Measurements from ENCODE around the gene HOXA7.
A peak's percentile ranks its signal among the peaks of the same experiment; 100 is the strongest.

HOXA7 gene

DNA sequence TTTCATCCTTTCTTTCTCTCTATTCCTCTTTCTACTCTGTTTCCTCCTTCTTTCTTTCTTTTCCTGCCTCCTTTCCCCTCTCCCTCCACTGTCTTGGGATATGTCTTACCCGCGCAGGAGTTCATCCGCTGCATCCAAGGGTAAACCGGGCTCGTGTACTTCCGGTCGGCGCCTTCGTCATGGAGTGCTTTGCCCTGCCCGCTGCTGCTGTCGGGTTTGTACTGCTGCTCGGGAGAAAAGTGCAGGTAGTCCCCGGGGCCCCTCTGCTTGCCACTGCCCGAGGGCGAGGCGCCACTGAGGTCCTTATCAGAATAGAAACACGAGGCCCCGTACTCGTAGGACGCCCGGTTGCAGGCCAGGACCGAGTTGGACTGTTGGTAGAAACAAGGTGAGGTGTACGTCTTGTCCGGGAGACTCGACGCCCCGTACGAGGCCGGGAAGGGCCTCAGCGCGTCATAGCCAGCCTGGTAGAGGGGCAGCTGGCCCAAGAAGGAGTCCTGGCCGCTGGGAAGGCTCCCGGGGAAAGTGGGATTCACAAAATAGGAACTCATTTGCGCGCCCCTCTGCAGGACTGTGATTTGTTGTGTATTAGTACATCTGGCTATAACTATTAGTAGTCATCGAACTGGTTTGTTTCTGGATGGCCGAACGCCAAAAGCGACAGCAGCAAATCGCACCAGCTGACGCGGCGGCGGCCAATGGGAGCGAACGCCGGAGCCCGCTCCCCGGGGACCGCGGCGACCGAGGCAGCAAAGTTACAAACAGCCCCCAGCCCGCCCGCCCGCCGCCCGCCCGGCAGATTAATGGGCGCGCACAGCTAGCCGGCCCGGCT, 9.1 kb downstream of the HOXA7 start, which contains the start of gene HOXA6:
Gene HOXA6 (minus strand): TSS at position 576 of the 832 bp plus-strand sequence. CDS start 25 bp downstream, at position 551.
- no peak for DNase-seq (ENCODE audit: low spot score)

DNA sequence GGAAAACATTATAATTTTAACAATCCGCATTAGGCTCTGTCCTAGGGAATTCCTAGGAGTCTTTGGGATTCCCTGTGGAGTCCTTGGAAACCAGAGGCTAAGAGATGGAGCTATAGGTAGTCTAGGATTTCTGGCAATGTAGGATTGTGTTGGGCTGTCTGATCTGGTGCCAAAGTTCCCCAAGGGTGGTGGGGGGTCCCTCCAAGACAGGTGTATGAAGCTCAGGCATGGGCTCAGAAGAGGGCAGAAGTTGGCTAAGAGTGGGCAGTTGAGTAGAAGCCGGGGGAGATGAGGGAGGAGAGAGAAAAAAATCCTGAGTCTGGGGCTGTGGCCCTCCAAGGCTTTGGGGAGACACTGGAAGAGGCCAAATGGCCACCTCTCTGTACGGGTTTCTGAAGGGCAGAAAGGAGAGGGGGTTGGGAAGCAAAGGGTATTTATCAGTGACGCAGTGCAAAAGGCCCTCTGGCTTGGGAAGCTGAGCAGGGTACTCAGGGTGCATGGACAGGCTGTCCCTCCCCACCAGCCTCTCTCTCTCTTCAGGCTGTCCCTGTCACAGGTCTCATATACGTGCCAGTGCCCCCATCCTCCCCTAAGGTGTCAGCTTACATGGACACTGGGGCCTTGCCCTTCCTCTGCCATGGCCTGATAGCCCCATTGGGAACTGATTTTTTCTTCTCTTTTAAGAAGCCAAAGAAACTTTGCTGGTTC, 9.8 kb downstream of the HOXA7 start:
- DNase-seq (ENCODE audit: low spot score): no peak

DNA sequence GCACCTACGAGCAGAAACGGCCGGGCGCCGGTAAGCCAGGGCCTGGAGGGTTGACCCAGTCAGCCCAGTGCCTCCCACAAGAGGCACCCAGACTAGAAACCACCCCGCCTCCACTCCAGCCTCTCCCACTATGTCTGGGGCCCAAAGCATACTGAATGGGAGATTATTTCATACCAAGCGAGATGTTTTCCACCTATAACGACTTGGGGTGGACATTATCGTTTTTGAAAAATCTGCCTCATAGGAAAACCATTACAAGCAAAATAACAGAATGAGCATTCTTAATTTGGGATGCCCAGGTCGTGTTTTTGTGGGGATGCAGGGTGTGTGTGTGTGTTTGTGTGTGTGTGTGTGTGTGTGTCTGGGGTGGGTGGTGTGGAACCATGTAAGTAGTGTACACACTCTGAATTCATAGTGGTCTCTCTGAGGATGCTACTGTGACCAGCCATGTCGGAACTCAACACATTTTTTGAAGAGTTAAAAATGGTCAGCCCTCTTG, 10.5 kb downstream of the HOXA7 start:
- DNase-seq (ENCODE audit: low spot score): no peak

DNA sequence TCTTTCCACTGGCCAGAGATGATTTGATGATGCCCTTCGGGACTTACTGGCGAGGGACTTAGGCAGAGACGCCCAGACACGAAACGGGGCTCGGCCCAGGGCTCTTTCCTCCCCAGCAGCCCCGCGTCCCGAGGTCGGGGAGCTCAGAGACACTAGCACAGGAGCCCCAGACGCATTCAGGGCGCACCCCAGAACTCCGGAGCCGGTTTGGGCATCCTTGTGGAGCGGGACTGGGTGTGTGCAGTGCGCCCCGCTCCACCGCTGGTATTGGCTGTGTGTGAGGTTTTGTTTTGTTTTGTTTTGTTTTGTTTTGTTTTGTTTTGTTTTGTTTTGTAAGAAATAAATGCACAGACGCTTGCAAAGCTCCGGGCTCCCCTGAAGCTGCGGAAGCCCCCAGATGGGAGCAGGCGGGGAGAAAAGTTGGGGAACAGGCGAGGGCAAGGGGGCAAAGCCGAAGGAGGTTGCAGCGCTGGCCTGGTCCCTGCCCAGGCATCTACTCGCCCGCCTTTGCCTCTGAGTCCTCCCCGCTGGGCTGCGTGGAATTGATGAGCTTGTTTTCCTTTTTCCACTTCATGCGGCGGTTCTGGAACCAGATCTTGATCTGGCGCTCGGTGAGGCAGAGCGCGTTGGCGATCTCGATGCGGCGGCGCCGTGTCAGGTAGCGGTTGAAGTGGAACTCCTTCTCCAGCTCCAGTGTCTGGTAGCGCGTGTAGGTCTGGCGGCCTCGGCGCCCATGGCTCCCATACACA, 11.1 kb downstream of the HOXA7 start:
- DNase-seq (ENCODE audit: low spot score): no peak

DNA sequence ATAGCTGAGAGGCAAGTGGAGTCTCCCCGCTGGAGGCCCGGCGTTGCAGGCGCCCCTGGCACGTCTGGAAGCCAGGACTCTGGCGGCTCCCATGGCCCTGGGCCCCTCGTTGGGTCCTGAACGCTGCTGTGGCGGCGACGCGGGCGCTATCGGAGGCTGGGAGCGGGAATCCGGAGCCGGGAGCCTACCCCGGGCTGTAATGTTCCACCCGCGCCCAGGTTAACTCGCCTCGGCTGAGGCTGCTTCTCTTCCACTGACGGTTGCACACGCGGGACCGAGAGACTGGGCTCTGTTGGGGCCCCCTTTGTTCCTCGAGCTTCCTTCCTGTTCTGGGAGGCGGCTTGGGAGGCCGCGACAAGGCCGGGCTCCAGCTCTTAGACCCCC, 11.7 kb downstream of the HOXA7 start:
- DNase-seq (ENCODE audit: low spot score): no peak

DNA sequence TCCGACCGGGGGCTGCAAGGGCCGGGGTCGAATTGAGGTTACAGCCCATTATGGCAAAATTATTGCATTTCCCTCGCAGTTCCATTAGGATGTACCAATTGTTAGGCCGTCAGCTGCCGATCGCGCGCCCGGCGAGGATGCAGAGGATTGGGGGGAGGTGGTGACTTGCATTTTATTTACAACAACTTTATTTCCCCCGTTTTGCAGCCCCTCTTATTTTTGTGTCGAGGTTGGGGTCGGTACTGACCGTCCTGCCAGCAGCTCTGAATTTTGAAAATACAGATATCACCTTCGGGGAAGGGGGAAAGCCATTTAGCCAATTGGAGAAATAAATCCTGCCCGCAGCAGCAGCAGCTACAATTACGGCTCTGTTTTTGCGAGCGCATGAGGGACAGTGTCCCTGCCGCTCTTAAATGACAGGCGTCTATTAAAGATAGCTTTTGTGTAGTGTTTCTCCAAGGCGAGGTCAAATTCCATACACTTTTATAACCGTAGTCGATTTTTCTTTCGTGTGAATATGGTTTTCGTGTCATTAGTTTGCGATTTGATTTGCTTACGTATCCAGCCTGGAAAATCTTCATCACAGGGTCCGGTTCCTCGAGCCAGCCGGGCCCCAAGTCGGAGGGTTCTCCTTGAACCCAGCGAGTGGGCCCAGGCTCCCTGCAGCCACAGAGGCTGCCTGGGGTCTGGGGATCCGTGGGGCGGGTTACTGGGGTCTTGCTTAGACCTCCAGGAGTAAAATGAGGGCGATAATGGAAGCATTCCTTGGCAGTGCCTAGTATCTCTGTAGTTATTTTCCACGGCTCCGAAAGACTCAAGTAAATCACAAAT, 12.3 kb downstream of the HOXA7 start:
- DNase-seq (ENCODE audit: low spot score): no peak

DNA sequence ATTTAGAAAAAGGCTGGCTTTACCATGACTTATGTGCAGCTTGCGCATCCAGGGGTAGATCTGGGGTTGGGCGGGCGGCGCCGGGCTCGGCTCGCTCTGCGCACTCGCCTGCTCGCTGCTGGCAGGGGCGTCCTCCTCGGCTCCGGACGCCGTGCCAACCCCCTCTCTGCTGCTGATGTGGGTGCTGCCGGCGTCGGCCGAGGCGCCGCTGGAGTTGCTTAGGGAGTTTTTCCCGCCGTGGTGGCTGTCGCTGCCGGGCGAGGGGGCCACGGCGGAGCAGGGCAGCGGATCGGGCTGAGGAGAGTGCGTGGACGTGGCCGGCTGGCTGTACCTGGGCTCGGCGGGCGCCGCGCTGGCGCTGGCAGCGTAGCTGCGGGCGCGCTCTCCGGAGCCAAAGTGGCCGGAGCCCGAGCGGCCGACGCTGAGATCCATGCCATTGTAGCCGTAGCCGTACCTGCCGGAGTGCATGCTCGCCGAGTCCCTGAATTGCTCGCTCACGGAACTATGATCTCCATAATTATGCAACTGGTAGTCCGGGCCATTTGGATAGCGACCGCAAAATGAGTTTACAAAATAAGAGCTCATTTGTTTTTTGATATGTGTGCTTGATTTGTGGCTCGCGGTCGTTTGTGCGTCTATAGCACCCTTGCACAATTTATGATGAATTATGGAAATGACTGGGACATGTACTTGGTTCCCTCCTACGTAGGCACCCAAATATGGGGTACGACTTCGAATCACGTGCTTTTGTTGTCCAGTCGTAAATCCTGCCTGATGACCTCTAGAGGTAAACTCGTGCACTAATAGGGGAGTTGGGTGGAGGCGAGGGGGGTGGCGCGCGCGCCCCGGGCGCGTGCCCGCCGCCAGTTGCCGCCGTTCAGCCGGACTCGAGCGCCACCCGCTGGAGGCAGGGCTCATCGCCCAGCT, 13.2 kb downstream of the HOXA7 start, which contains the start of gene HOXA5:
Gene HOXA5 (minus strand): TSS at position 659 of the 927 bp plus-strand sequence. CDS start 74 bp downstream, at position 585.
- DNase-seq (ENCODE audit: low spot score): peak; percentile 93

DNA sequence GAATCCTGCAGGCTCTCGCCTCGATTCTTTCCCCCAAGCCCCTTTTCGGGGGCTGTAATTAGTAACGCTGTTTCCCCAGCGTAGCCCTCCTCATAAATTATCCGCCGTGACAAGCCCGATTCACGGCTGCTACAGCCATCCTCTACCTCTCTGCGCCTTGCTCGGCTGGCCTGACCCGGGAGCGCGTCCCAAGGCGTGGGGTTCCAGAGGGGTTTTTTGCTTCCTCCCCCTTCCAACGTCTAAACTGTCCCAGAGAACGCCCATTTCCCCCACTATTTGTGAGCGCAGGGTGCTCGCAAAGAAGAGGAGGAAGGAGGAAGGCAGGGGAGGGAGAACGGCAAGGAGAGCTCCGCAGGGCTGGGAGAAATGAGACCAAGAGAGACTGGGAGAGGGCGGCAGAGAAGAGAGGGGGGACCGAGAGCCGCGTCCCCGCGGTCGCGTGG, 13.9 kb downstream of the HOXA7 start:
- no peak for DNase-seq (ENCODE audit: low spot score)

DNA sequence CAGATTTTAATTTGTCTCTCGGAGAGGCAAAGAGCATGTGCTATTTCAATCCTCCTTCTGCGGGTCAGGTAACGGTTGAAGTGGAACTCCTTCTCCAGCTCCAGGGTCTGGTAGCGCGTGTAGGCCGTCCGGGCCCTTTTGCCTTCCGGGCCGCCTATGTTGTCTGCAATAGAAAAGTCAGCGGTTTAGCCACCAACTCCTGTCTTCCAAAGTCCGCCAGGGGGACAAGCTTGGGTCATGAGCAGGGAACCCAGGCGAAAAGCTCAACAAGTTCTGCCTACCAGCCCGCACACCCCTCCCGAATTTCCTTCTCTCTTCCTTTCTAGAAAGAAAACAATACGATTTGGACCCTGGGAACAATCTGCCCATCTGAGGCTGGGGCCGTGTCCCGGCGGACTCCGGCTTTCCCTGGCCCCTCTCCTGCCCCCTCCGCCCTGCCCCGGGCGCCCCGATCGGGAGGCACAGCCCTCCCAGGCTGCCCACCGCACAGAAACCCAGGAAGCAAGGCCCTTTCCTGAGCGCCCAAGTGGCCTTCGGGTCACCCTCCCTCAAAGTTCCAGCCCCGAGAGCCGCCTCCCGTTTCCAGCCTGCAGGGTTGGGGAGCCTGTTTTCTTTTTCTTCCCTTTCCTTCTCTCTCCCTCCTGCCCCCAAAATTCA, 14.4 kb downstream of the HOXA7 start:
- no peak for DNase-seq (ENCODE audit: low spot score)

DNA sequence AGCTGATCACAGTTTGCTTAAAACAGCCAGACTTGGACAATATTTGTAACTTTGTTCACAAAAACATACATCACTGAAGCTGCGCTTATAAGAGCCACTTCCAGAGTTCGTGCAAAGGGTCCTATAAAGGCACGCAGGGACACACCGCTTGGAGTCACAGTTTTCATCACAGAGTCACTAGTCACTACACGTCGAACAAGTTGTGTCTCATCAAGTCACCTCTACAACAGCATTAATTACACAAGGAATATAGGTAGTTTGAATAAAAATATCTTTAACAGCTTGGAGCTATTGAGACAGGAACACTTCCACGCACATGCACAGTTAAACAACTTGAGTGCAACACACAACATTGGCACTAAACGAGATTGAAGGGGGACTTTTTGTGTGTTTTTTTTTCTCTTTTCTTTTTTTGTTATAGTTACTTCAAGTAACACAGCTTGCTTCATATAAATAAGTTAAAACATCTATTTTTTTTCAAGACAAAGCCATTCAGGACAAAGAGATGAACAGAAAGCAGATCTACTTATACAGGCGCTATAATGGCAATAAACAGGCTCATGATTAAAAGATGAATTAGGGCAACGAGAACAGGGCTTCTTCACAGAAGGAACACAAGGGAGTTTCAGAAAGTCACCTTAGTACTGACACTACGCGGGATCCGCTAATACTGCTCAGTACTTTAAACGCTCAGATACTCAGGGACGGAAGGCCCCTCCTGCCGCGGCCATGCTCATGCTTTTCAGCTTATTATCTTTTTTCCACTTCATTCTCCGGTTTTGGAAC, 15.1 kb downstream of the HOXA7 start:
- DNase-seq (ENCODE audit: low spot score): no peak

DNA sequence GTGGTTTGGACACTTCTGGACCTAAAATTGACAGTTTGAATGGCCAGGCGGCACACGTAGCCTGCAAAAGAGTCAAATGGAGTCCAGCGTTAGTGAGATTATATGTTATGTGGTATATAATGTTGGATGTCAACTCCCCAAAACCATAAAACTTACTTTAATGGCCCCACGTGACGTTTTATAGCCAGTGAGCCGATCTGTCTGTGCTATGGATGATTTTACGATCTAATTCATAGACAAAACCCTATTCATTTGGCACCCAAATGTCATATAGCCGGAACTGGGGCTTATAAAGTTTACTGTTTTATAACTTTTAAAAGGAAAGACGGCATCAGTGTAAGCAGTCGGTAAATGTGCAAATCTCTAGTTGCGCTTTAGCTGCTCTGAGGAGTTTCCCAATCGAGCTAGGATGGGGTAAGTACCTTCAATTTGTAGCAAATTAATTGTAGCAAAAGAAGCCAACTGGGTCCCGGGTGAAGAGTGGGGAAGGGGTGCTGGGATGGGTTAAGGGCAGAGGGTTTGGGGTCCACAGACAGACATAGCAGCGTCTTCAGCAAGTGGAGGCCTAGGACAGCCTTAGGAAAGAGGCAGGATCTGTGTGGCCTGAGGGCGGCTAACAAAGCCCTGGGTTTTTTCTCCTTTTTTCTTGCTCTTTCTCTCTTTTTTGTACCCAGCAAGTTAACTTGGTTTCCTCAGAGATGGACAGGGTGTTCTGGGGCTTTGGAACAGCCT, 16.2 kb downstream of the HOXA7 start:
- no peak for DNase-seq (ENCODE audit: low spot score)

DNA sequence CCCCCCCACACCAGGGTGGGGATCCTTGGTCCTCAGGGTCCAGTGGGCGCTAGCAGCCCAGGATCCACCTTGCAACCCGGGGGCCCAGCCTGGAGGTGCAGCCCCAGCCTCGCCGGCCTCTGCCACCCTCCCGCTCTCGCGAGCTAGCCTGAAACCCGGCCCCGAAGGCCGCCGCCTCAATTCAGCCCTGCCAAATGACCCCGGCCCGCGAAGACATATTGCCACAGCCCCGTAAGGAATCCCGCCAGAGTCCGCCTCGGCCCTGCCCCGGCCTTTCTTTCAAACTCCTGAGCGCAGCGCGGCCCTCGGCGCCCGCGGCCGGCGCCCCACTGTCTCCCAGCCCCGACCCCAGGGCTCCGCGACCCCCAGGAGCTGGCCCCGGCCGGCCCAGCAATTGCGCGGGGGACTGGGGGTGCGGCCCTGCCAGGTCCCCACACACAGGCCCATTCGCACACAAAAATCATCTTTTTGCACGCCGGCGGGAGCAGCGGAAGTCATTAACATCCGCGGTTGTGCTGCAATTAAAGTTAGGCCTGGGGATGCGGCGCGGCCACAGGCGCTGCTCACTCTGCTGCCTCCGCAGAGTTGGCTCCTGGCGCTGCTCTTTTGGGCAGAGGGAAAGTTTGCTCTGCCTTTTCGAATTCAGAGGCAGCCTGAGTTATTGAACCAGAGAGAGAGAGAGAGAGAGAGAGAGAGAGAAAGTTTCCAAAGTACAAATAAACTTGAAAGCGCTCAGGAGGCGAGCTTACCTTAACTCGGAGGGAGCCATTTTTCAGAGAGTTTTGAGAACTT, 16.9 kb downstream of the HOXA7 start:
- no peak for DNase-seq (ENCODE audit: low spot score)

DNA sequence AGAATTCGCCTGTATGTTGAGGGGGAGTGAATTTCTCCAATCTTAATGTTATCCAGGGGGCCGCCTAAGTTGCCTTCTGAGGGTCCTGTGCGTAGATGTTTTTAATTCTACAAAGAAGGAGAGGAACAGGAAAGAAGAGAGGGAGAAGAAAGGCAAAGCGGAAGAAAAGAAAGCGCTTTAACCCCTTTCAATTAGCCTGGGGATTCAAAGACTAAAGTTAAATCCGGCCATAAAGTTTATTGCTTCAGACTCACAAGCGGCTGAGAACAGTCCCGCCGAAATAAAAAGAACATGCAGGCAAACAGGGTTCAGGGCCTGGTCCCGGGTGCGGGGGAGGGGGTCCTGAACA, 17.5 kb downstream of the HOXA7 start:
- DNase-seq (ENCODE audit: low spot score): no peak

DNA sequence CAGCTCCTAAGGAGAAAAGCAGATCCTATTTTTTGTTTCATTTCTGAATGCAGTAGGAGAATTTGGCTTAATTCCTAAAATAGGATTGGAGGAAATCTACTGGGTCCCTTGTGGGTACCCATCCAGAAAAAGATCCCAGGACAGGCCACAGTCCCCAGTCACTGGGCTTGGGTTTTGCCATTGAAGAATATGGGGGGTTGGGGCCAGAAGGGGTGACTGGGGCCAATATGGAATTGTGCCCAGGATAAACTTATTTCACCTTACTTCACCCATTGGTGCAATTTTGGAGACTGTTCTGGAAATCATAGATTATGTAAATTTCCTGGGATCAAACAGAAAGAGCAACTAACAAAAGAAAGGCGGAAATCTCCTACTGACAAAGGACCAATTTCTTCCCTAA, 18.0 kb downstream of the HOXA7 start:
- no peak for DNase-seq (ENCODE audit: low spot score)

DNA sequence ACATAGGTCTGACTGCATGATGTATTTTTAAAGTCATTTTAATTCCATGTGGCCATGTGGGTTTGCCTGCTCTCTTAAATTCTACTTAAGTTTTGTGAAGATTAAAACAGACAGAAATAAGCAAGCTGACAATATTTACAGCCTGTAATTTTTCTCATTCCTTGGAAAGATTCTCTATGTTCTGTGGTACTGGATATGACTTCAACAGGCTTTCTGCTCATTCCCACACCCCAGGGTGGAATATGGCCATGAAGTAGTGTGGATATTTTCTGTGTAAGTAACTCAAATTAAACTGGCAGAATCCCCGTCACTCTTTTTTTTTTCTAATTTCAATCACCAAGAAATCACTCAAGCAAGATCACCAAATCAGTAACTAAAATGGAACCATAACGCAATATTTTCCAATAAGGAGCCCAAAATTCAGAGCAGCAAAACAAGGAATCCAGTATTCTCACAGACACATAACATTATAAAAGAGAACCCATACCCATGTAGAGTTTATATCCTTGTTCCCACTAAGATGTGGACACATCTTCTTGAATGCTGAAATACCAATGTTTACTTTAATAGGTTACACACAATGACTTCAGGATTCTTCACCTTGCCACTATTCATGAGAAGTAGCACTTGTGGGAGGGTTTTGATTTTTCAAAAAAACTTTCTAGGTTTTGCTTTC, 18.7 kb downstream of the HOXA7 start:
- no peak for DNase-seq (ENCODE audit: low spot score)

DNA sequence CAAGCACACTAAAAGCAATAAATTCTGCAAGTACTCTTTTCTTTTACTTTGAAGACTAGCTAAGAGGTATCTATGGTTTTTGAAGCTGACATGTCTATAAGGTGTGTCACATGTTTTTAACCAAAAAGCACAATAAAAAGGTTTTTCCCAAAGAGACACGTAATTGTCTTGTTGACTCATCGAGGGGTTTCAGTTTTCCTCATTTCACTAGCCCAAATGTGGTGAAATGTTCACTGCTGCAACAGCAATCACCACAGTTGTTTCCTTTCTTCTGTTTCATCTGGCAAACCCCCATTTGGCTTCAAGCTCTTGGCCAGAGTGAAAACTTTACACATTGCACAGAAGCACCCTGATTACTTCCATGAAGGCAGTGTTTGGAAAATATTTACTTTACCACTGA, 22.1 kb downstream of the HOXA7 start:
- no peak for DNase-seq (ENCODE audit: low spot score)

Data from kidney capillary endothelial cell (primary cell).